WTC11 (cell line): ENCODE data around the gene LYRM4. TPM values are rescaled to one million over a fixed set of nuclear protein-coding genes. Genes with fewer than 3 reads are reported as not detected.

ENCODE experiments used
- ATAC-seq: fragments of 200-7000 bp; cut with Tn5 transposase; 2 replicates; pipeline ENCODE4 v1.10.0; 2021; ENCODE audit warnings: mild to moderate bottlenecking, moderate library complexity
- CTCF ChIA-PET: fragments of 300-600 bp; sonication (Branson Sonifier 250); formaldehyde crosslinking; loops from one replicate; lab custom pipeline; 2021; ENCODE audit warnings: antibody characterized with exemption; lab: Charles Lee
- POLR2A ChIA-PET: fragments of 350-600 bp; sonication (Branson Sonifier 250); formaldehyde crosslinking; loops from one replicate; lab custom pipeline; 2021; ENCODE audit warnings: antibody characterized with exemption; lab: Charles Lee
- DNase-seq: peaks from one replicate; pipeline ENCODE4 v3.0.0; 2021; ENCODE audit warnings: low spot score
- H3K27ac Mint-ChIP-seq: 2 replicates; pipeline ENCODE4 v1.8.0; 2021; ENCODE audit warnings: mixed read lengths
- H3K27me3 Mint-ChIP-seq: 2 replicates; pipeline ENCODE4 v1.8.0; 2021; ENCODE audit warnings: low read depth, mild to moderate bottlenecking, moderate library complexity, mixed read lengths
- H3K36me3 Mint-ChIP-seq: 2 replicates; pipeline ENCODE4 v1.8.0; 2021; ENCODE audit warnings: mixed read lengths
- H3K4me1 Mint-ChIP-seq: 2 replicates; pipeline ENCODE4 v1.8.0; 2022; ENCODE audit warnings: mixed read lengths
- H3K4me3 Mint-ChIP-seq: 2 replicates; pipeline ENCODE4 v1.8.0; 2021; ENCODE audit warnings: mild to moderate bottlenecking, moderate library complexity, mixed read lengths
- H3K9me3 Mint-ChIP-seq: 2 replicates; pipeline ENCODE4 v1.8.0; 2021; ENCODE audit warnings: mixed read lengths
- ATF1 ChIP-seq: sonication (generic); formaldehyde crosslinking; IDR thresholded peaks from 2 replicates; pipeline ENCODE4 v1.8.1; 2023; ENCODE audit warnings: mild to moderate bottlenecking, moderate library complexity, missing genetic modification reagents
- CREM ChIP-seq: sonication (generic); formaldehyde crosslinking; IDR thresholded peaks from 2 replicates; pipeline ENCODE4 v1.8.1; 2022; ENCODE audit warnings: mild to moderate bottlenecking, missing genetic modification reagents, moderate library complexity
- FOXK1 ChIP-seq: sonication (generic); formaldehyde crosslinking; IDR thresholded peaks from 2 replicates; pipeline ENCODE4 v1.8.0; 2022; ENCODE audit warnings: mild to moderate bottlenecking, moderate library complexity, missing genetic modification reagents
- GTF2I ChIP-seq: fragments of 250-450 bp; sonication (Bioruptor Pico); conservative IDR thresholded peaks from 2 replicates; pipeline ENCODE4 v1.4.0; 2021; ENCODE audit warnings: mild to moderate bottlenecking
- IRF2 ChIP-seq: sonication (generic); formaldehyde crosslinking; IDR thresholded peaks from 2 replicates; pipeline ENCODE4 v1.8.0; 2022; ENCODE audit warnings: low read depth, missing genetic modification reagents, borderline replicate concordance
- JAZF1 ChIP-seq: fragments of 250-450 bp; sonication (Bioruptor Pico); IDR thresholded peaks from 2 replicates; pipeline ENCODE4 v1.9.0; 2021; ENCODE audit warnings: moderate library complexity, mild to moderate bottlenecking, inconsistent platforms
- NFE2L1 ChIP-seq: sonication (generic); formaldehyde crosslinking; IDR thresholded peaks from 2 replicates; pipeline ENCODE4 v1.8.1; 2023; ENCODE audit warnings: missing genetic modification reagents
- NR3C1 ChIP-seq: sonication (generic); formaldehyde crosslinking; conservative IDR thresholded peaks from 2 replicates; pipeline ENCODE4 v1.8.1; 2023; ENCODE audit warnings: low read depth, mild to moderate bottlenecking, missing genetic modification reagents
- OVOL2 ChIP-seq: fragments of 250-450 bp; sonication (Bioruptor Pico); IDR thresholded peaks from 2 replicates; pipeline ENCODE4 v1.9.0; 2021; ENCODE audit warnings: mild to moderate bottlenecking, borderline replicate concordance
- RORB ChIP-seq: fragments of 250-450 bp; sonication (Bioruptor Pico); IDR thresholded peaks from 2 replicates; pipeline ENCODE4 v1.9.0; 2021; ENCODE audit warnings: mild to moderate bottlenecking
- SMAD4 ChIP-seq: sonication (generic); formaldehyde crosslinking; IDR thresholded peaks from 2 replicates; pipeline ENCODE4 v1.8.0; 2022; ENCODE audit warnings: mild to moderate bottlenecking, missing genetic modification reagents
- TCF7 ChIP-seq: sonication (generic); formaldehyde crosslinking; IDR thresholded peaks from 2 replicates; pipeline ENCODE4 v1.8.0; 2022; ENCODE audit warnings: mild to moderate bottlenecking, low read depth, missing genetic modification reagents, moderate library complexity
- TEAD1 ChIP-seq: sonication (generic); formaldehyde crosslinking; IDR thresholded peaks from 2 replicates; pipeline ENCODE4 v1.8.0; 2022; ENCODE audit warnings: mild to moderate bottlenecking, missing genetic modification reagents
- ZNF121 ChIP-seq: sonication (generic); formaldehyde crosslinking; IDR thresholded peaks from 2 replicates; pipeline ENCODE4 v1.8.0; 2023; ENCODE audit warnings: missing genetic modification reagents
- ZNF232 ChIP-seq: sonication (generic); formaldehyde crosslinking; IDR thresholded peaks from 2 replicates; pipeline ENCODE4 v1.8.0; 2022; ENCODE audit warnings: mild to moderate bottlenecking, missing genetic modification reagents
- total RNA-seq: library from RNA; stranded (reverse); gene quantifications from 3 replicates; pipeline ENCODE4 v1.2.3, GENCODE V29; 2021
- TF ChIP-seq, protein P1 (sequence below): fragments of 250-450 bp; sonication (Bioruptor Pico); IDR thresholded peaks from 2 replicates; pipeline ENCODE4 v1.9.0; 2021; ENCODE audit warnings: moderate library complexity, mild to moderate bottlenecking, inconsistent platforms, borderline replicate concordance
- TF ChIP-seq, protein P2 (sequence below): fragments of 250-450 bp; sonication (Bioruptor Pico); IDR thresholded peaks from 2 replicates; pipeline ENCODE4 v1.8.0; 2021; ENCODE audit warnings: mild to moderate bottlenecking
- TF ChIP-seq, protein P3 (sequence below): sonication (generic); formaldehyde crosslinking; conservative IDR thresholded peaks from 2 replicates; pipeline ENCODE4 v1.8.1; 2022; ENCODE audit warnings: mild to moderate bottlenecking, missing genetic modification reagents
- TF ChIP-seq, protein P4 (sequence below): sonication (generic); formaldehyde crosslinking; IDR thresholded peaks from 2 replicates; pipeline ENCODE4 v1.8.0; 2022; ENCODE audit warnings: mild to moderate bottlenecking, missing genetic modification reagents
- TF ChIP-seq, protein P5 (sequence below): sonication (generic); formaldehyde crosslinking; IDR thresholded peaks from 2 replicates; pipeline ENCODE4 v1.8.1; 2022; ENCODE audit warnings: mild to moderate bottlenecking, moderate library complexity, missing genetic modification reagents
- TF ChIP-seq, protein P6 (sequence below): fragments of 250-450 bp; sonication (Bioruptor Pico); IDR thresholded peaks from 2 replicates; pipeline ENCODE4 v2.1.2; 2022; ENCODE audit warnings: mild to moderate bottlenecking, moderate library complexity
- TF ChIP-seq, protein P7 (sequence below): fragments of 250-450 bp; sonication (Bioruptor Pico); IDR thresholded peaks from 2 replicates; pipeline ENCODE4 v1.9.0; 2021; ENCODE audit warnings: mild to moderate bottlenecking, borderline replicate concordance
- TF ChIP-seq, protein P8 (sequence below): fragments of 200-600 bp; IDR thresholded peaks from 2 replicates; pipeline ENCODE4 v1.8.0; 2022; ENCODE audit warnings: antibody characterized with exemption

The LYRM4 gene
- total RNA-seq, 1 experiment from 2014 or later = 49.7 TPM

DNA sequence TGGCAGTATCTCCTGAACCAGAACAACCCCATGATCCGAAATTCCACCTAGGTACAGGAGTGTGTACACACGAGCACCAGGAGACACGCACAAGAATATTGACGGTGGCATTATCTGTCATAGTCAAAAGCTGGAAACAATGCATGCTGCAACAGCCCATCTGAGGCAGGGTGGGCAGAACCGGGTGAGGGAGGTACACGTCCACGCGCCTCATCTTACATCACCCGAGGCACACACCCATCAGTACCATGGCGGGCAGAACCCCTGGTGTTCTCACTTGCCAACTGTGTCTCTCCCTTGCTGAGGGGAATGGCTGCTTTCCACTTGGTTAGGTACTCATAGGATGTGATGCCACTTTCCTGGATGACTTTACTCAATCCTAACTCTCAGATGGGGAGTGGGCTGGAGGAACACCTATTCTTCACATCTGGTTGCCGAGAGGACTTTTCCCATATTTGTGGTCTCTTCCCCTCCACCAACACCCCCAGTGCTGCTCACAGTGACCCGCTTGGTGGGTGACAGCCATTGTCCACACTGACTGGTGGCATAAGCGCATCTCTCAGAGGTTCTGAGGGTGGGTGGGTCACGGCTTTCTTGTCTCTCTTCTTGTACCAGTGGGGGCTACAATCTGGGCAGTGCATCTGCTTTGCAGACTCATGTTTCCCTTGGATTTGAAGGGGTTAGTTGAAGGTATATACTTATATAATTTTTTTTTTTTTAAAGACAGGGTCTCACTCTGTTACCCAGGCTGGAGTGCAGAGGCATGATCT, 162.1 kb downstream of the LYRM4 start:
- TF ChIP-seq NR3C1 (CRISPR knock-in tag) (no peak), ZNF232 (CRISPR knock-in tag) (no peak), OVOL2 (CRISPR knock-in tag) (no peak), GTF2I (CRISPR knock-in tag) (no peak), SMAD4 (no peak), TEAD1 (no peak), TCF7 (no peak), RORB (CRISPR knock-in tag) (no peak)
- TF ChIP-seq, protein P1, sequence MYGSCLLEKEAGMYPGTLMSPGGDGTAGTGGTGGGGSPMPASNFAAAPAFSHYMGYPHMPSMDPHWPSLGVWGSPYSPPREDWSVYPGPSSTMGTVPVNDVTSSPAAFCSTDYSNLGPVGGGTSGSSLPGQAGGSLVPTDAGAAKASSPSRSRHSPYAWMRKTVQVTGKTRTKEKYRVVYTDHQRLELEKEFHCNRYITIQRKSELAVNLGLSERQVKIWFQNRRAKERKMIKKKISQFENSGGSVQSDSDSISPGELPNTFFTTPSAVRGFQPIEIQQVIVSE = no peak
- TF ChIP-seq, protein P2, sequence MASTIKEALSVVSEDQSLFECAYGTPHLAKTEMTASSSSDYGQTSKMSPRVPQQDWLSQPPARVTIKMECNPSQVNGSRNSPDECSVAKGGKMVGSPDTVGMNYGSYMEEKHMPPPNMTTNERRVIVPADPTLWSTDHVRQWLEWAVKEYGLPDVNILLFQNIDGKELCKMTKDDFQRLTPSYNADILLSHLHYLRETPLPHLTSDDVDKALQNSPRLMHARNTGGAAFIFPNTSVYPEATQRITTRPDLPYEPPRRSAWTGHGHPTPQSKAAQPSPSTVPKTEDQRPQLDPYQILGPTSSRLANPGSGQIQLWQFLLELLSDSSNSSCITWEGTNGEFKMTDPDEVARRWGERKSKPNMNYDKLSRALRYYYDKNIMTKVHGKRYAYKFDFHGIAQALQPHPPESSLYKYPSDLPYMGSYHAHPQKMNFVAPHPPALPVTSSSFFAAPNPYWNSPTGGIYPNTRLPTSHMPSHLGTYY (CRISPR knock-in tag) = no peak
- TF ChIP-seq, protein P3, sequence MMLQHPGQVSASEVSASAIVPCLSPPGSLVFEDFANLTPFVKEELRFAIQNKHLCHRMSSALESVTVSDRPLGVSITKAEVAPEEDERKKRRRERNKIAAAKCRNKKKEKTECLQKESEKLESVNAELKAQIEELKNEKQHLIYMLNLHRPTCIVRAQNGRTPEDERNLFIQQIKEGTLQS (CRISPR knock-in tag) = no peak
- Mint-ChIP-seq H3K27me3 (no peaks in the 10 kb centered on the region), H3K36me3 (no peaks in the 10 kb centered on the region), H3K4me3 (no peak overlapping the region), H3K4me1 (no peaks in the 10 kb centered on the region), H3K9me3 (peaks cover 3% of the 10 kb centered on the region; the same call in 1 of the 2 replicates), H3K27ac (no peak overlapping the region)
- CTCF ChIA-PET = interaction anchor here (2.1 kb wide), 1 partner anchor 13 kb away, joined by 4 read pairs; the partner anchor contains the start of gene PPP1R3G
- ATAC-seq (no peak), DNase-seq (no peak)
- POLR2A ChIA-PET = no interaction called here

DNA sequence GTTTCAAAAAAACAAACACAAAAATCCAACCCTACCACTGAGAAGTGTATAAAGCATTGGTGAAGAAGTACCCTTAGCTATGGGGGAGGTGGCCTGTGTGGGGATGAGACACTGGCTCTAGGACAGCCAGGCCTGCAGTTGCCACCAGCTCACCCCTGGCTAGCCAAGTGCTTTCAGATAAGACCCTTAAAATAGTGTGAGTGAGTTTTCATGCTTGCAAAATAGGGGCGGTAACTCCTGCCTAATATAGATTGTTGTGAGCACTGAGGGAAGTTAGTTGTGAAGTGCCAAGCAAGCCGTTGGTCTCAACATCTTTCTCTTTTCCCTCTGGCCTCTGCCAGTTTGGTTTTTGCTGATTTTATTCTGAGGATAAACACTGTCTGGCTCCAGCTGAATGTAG, 164.3 kb downstream of the LYRM4 start:
- H3K4me3 Mint-ChIP-seq = no peak overlapping the region
- H3K4me1 Mint-ChIP-seq = peaks cover 4% of the 10 kb centered on the region; the same call in 1 of the 2 replicates
- no peaks in the 10 kb centered on the region for H3K36me3 Mint-ChIP-seq
- DNase-seq (no peak), ATAC-seq (no peak)
- no peaks in the 10 kb centered on the region for H3K9me3 Mint-ChIP-seq
- ChIA-PET POLR2A (no interaction called here), CTCF (interaction anchor here (0.6 to 1.5 kb wide), 3 partner anchors 11 to 48 kb away, joined by 3 to 4 read pairs (median 4); partner anchors contain the start of gene PPP1R3G)
- H3K27ac Mint-ChIP-seq = no peak overlapping the region
- no peaks in the 10 kb centered on the region for H3K27me3 Mint-ChIP-seq
- TF ChIP-seq, protein P4, sequence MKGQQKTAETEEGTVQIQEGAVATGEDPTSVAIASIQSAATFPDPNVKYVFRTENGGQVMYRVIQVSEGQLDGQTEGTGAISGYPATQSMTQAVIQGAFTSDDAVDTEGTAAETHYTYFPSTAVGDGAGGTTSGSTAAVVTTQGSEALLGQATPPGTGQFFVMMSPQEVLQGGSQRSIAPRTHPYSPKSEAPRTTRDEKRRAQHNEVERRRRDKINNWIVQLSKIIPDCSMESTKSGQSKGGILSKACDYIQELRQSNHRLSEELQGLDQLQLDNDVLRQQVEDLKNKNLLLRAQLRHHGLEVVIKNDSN = no peak
- TF ChIP-seq JAZF1 (CRISPR knock-in tag) = no peak
- TF ChIP-seq, protein P5, sequence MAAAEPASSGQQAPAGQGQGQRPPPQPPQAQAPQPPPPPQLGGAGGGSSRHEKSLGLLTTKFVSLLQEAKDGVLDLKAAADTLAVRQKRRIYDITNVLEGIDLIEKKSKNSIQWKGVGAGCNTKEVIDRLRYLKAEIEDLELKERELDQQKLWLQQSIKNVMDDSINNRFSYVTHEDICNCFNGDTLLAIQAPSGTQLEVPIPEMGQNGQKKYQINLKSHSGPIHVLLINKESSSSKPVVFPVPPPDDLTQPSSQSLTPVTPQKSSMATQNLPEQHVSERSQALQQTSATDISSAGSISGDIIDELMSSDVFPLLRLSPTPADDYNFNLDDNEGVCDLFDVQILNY (CRISPR knock-in tag) = no peak
- TF ChIP-seq ATF1 (CRISPR knock-in tag) = no peak
- TF ChIP-seq, protein P6, sequence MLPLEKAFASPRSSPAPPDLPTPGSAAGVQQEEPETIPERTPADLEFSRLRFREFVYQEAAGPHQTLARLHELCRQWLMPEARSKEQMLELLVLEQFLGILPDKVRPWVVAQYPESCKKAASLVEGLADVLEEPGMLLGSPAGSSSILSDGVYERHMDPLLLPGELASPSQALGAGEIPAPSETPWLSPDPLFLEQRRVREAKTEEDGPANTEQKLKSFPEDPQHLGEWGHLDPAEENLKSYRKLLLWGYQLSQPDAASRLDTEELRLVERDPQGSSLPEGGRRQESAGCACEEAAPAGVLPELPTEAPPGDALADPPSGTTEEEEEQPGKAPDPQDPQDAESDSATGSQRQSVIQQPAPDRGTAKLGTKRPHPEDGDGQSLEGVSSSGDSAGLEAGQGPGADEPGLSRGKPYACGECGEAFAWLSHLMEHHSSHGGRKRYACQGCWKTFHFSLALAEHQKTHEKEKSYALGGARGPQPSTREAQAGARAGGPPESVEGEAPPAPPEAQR = no peak
- TF ChIP-seq NFE2L1 (CRISPR knock-in tag) = no peak
- TF ChIP-seq ZNF121 = no peak
- TF ChIP-seq ZNF232 (CRISPR knock-in tag) = no peak
- TF ChIP-seq TCF7 = no peak
- TF ChIP-seq IRF2 (CRISPR knock-in tag) = no peak
- TF ChIP-seq, protein P7, sequence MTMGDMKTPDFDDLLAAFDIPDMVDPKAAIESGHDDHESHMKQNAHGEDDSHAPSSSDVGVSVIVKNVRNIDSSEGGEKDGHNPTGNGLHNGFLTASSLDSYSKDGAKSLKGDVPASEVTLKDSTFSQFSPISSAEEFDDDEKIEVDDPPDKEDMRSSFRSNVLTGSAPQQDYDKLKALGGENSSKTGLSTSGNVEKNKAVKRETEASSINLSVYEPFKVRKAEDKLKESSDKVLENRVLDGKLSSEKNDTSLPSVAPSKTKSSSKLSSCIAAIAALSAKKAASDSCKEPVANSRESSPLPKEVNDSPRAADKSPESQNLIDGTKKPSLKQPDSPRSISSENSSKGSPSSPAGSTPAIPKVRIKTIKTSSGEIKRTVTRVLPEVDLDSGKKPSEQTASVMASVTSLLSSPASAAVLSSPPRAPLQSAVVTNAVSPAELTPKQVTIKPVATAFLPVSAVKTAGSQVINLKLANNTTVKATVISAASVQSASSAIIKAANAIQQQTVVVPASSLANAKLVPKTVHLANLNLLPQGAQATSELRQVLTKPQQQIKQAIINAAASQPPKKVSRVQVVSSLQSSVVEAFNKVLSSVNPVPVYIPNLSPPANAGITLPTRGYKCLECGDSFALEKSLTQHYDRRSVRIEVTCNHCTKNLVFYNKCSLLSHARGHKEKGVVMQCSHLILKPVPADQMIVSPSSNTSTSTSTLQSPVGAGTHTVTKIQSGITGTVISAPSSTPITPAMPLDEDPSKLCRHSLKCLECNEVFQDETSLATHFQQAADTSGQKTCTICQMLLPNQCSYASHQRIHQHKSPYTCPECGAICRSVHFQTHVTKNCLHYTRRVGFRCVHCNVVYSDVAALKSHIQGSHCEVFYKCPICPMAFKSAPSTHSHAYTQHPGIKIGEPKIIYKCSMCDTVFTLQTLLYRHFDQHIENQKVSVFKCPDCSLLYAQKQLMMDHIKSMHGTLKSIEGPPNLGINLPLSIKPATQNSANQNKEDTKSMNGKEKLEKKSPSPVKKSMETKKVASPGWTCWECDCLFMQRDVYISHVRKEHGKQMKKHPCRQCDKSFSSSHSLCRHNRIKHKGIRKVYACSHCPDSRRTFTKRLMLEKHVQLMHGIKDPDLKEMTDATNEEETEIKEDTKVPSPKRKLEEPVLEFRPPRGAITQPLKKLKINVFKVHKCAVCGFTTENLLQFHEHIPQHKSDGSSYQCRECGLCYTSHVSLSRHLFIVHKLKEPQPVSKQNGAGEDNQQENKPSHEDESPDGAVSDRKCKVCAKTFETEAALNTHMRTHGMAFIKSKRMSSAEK (CRISPR knock-in tag) = no peak
- TF ChIP-seq FOXK1 = no peak
- TF ChIP-seq, protein P8, sequence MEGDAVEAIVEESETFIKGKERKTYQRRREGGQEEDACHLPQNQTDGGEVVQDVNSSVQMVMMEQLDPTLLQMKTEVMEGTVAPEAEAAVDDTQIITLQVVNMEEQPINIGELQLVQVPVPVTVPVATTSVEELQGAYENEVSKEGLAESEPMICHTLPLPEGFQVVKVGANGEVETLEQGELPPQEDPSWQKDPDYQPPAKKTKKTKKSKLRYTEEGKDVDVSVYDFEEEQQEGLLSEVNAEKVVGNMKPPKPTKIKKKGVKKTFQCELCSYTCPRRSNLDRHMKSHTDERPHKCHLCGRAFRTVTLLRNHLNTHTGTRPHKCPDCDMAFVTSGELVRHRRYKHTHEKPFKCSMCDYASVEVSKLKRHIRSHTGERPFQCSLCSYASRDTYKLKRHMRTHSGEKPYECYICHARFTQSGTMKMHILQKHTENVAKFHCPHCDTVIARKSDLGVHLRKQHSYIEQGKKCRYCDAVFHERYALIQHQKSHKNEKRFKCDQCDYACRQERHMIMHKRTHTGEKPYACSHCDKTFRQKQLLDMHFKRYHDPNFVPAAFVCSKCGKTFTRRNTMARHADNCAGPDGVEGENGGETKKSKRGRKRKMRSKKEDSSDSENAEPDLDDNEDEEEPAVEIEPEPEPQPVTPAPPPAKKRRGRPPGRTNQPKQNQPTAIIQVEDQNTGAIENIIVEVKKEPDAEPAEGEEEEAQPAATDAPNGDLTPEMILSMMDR = no peak
- no peak for TF ChIP-seq CREM (CRISPR knock-in tag)
